ENCODE measurements around the gene COPB2. TPM values are rescaled to one million over a fixed set of nuclear protein-coding genes. Genes with fewer than 3 reads are reported as not detected.

The COPB2 gene
- total RNA-seq, 1 experiment from 2014 or later: 119 TPM

DNA sequence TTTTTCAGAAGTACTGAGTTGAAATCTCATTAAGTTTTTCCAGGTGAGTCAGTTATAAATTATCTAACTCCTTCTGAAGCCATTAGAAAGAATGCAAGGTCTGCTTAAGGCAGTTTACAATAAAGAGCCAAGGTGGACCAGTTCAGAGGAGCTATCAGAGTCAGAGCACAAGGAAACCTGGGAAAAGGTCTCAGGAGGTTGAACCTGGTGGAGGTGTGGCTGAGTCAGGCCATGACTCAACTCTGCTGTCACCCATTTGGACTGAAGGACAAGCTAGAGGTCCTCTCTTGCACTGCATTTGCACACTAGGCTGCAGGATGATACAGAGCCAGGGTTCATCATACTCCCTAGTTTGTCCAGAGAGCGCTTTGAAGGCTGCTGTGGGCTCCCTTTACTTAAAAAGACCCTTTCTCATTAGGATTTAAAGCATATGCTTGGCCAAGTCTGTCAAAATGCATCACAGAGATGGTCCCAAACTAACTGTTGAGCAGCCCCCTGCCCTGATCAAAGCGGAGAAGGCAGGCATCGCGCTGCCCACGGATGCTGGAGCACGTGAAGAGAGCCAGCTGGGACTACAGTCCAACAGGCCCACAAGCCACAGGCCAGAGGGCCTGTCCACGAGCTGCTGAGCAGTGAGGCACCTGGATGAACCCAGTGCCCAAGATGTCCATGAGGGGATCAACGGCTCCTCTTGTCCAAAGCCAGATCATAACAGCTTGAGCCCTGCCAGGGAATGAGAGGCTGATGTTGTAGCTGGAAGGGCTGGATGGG lies 71.6 kb downstream of the COPB2 start:
- H3K27ac ChIP-seq (ENCODE audit: low read depth, low read length): peak overlapping the region; percentile 94
- CTCF ChIA-PET: interaction anchor here (1.1 to 5.5 kb wide), 7 partner anchors 8 to 402 kb away, joined by 3 to 66 read pairs (median 5); no protein-coding TSS in a partner anchor

More for the DNA sequence above, 71.6 kb downstream of the COPB2 start:
- Histone ChIP-seq H4K20me1 (ENCODE audit: insufficient read depth) (no peaks in the 10 kb centered on the region), H3K4me1 (ENCODE audit: control insufficient read depth in 1 of 2, insufficient read depth in 2 of 2, low read length in 2 of 2) (peaks cover 71 to 91% of the 10 kb centered on the region in 2 experiments), H3K9me2 (ENCODE audit: insufficient read depth) (no peaks in the 10 kb centered on the region), H3K27me3 (ENCODE audit: insufficient read depth, low read length) (no peaks in the 10 kb centered on the region), H2AFZ (ENCODE audit: low read depth, low read length, poor library complexity, severe bottlenecking) (no peak overlapping the region), H3K9ac (ENCODE audit: low read length) (peak overlapping the region; percentile 62), H3K4me2 (ENCODE audit: low read length) (peak overlapping the region; percentile 72), H3K4me3 (replicated peaks in 1 of 2; ENCODE audit: low read depth in 1 of 2, low read length in 2 of 2) (peak overlapping the region in 1 of 2 experiments; percentile 20; a peak in 2 of 4 replicates), H3K36me3 (ENCODE audit: control insufficient read depth in 1 of 2, insufficient read depth in 2 of 2, low read length in 2 of 2) (no peaks in the 10 kb centered on the region), H3K9me3 (ENCODE audit: control insufficient read depth in 1 of 2, insufficient read depth in 1 of 2, low read depth in 1 of 2, low read length in 2 of 2) (no peaks in the 10 kb centered on the region), H3K79me2 (ENCODE audit: insufficient read depth, low read length) (no peaks in the 10 kb centered on the region)
- TF ChIP-seq CEBPB (IDR thresholded peaks at IDR 0.05; ENCODE audit: low read depth): no peak
- no peak for TF ChIP-seq EGR1 (IDR thresholded peaks at IDR 0.05; ENCODE audit: low read depth)
- TF ChIP-seq YY1 (IDR thresholded peaks at IDR 0.05; ENCODE audit: extremely low read depth, insufficient replicate concordance, low read depth, low read length): peak; percentile 51
- TF ChIP-seq EZH2phosphoT487 (IDR thresholded peaks at IDR 0.05; ENCODE audit: borderline replicate concordance): no peak
- TF ChIP-seq, protein P1, sequence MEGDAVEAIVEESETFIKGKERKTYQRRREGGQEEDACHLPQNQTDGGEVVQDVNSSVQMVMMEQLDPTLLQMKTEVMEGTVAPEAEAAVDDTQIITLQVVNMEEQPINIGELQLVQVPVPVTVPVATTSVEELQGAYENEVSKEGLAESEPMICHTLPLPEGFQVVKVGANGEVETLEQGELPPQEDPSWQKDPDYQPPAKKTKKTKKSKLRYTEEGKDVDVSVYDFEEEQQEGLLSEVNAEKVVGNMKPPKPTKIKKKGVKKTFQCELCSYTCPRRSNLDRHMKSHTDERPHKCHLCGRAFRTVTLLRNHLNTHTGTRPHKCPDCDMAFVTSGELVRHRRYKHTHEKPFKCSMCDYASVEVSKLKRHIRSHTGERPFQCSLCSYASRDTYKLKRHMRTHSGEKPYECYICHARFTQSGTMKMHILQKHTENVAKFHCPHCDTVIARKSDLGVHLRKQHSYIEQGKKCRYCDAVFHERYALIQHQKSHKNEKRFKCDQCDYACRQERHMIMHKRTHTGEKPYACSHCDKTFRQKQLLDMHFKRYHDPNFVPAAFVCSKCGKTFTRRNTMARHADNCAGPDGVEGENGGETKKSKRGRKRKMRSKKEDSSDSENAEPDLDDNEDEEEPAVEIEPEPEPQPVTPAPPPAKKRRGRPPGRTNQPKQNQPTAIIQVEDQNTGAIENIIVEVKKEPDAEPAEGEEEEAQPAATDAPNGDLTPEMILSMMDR (IDR thresholded peaks at IDR 0.05 in 2 of 3, conservative IDR thresholded peaks at IDR 0.05 in 1 of 3; ENCODE audit: borderline replicate concordance in 1 of 3, insufficient read depth in 1 of 3, low read depth in 2 of 3, low read length in 2 of 3): no peak
- TF ChIP-seq POLR2A (IDR thresholded peaks at IDR 0.05; ENCODE audit: borderline replicate concordance, extremely low read depth, insufficient read depth, insufficient read length): peak; percentile 48
- no peak for TF ChIP-seq JUND (IDR thresholded peaks at IDR 0.05)
- peak; percentile 65 for TF ChIP-seq POLR2AphosphoS5 (IDR thresholded peaks at IDR 0.05; ENCODE audit: low read depth, low read length)
- TF ChIP-seq TCF7L2 (IDR thresholded peaks at IDR 0.05; ENCODE audit: borderline replicate concordance, extremely low read depth, insufficient read depth, insufficient read length): no peak
- TF ChIP-seq SIN3A (IDR thresholded peaks at IDR 0.05; ENCODE audit: low read depth): no peak
- no peak for TF ChIP-seq SRF (IDR thresholded peaks at IDR 0.05; ENCODE audit: low read depth)
- no peak for TF ChIP-seq ZNF274 (IDR thresholded peaks at IDR 0.05; ENCODE audit: low read depth, low read length)
- TF ChIP-seq, protein P2, sequence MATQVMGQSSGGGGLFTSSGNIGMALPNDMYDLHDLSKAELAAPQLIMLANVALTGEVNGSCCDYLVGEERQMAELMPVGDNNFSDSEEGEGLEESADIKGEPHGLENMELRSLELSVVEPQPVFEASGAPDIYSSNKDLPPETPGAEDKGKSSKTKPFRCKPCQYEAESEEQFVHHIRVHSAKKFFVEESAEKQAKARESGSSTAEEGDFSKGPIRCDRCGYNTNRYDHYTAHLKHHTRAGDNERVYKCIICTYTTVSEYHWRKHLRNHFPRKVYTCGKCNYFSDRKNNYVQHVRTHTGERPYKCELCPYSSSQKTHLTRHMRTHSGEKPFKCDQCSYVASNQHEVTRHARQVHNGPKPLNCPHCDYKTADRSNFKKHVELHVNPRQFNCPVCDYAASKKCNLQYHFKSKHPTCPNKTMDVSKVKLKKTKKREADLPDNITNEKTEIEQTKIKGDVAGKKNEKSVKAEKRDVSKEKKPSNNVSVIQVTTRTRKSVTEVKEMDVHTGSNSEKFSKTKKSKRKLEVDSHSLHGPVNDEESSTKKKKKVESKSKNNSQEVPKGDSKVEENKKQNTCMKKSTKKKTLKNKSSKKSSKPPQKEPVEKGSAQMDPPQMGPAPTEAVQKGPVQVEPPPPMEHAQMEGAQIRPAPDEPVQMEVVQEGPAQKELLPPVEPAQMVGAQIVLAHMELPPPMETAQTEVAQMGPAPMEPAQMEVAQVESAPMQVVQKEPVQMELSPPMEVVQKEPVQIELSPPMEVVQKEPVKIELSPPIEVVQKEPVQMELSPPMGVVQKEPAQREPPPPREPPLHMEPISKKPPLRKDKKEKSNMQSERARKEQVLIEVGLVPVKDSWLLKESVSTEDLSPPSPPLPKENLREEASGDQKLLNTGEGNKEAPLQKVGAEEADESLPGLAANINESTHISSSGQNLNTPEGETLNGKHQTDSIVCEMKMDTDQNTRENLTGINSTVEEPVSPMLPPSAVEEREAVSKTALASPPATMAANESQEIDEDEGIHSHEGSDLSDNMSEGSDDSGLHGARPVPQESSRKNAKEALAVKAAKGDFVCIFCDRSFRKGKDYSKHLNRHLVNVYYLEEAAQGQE (IDR thresholded peaks at IDR 0.05; ENCODE audit: low read depth): no peak
- no peak for TF ChIP-seq RAD21 (IDR thresholded peaks at IDR 0.05; ENCODE audit: low read depth)
- TF ChIP-seq, protein P3, sequence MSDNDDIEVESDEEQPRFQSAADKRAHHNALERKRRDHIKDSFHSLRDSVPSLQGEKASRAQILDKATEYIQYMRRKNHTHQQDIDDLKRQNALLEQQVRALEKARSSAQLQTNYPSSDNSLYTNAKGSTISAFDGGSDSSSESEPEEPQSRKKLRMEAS (IDR thresholded peaks at IDR 0.05): no peak
- DNase-seq (ENCODE audit: low read depth, low spot score): peak; percentile 79
- intact Hi-C loops (cut with micrococcal nuclease): loop anchor here (10.0 kb wide), 1 partner anchor 723 kb away; the partner anchor contains the start of gene CEP70
- BruUV-seq (replicated peaks): TSS peak; percentile 90
- POLR2A ChIA-PET: interaction anchor here (0.7 to 15.9 kb wide), 6 partner anchors 9 to 725 kb away, joined by 3 to 198 read pairs (median 5); no protein-coding TSS in a partner anchor
- RAD21 ChIA-PET (ENCODE audit: low non-redundant PET in 1 of 2, low total read pairs in 2 of 2, uncharacterized antibody in 2 of 2, unreplicated experiment in 2 of 2): interaction anchor here in 1 of 2 experiments (0.7 to 2.7 kb wide), 2 partner anchors 15 to 205 kb away, joined by 3 to 7 read pairs; no protein-coding TSS in a partner anchor
- ATAC-seq: peak; percentile 81
